Neural progenitor cell (in vitro differentiated cells): ENCODE data around the gene MYO9B.

Experiments
- EZH2 ChIP-seq: fragments of 200-600 bp; sonication (generic); IDR thresholded peaks from 2 replicates; pipeline ENCODE4 v1.6.1; 2017; ENCODE audit warnings: antibody characterized with exemption, mild to moderate bottlenecking, moderate library complexity
- EZH2phosphoT487 ChIP-seq: fragments of 200-600 bp; sonication (generic); IDR thresholded peaks from 2 replicates; pipeline ENCODE4 v1.6.1; 2017; ENCODE audit warnings: antibody characterized with exemption
- TF ChIP-seq, protein P1 (sequence below): fragments of 200-600 bp; sonication (generic); IDR thresholded peaks from 2 replicates; pipeline ENCODE4 v1.5.1; 2017; ENCODE audit warnings: antibody characterized with exemption, mild to moderate bottlenecking

- TF ChIP-seq, protein P1, sequence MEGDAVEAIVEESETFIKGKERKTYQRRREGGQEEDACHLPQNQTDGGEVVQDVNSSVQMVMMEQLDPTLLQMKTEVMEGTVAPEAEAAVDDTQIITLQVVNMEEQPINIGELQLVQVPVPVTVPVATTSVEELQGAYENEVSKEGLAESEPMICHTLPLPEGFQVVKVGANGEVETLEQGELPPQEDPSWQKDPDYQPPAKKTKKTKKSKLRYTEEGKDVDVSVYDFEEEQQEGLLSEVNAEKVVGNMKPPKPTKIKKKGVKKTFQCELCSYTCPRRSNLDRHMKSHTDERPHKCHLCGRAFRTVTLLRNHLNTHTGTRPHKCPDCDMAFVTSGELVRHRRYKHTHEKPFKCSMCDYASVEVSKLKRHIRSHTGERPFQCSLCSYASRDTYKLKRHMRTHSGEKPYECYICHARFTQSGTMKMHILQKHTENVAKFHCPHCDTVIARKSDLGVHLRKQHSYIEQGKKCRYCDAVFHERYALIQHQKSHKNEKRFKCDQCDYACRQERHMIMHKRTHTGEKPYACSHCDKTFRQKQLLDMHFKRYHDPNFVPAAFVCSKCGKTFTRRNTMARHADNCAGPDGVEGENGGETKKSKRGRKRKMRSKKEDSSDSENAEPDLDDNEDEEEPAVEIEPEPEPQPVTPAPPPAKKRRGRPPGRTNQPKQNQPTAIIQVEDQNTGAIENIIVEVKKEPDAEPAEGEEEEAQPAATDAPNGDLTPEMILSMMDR = no peak
- TF ChIP-seq EZH2 = no peak
- TF ChIP-seq EZH2phosphoT487 = no peak
These were observed 96.3 kb downstream of the MYO9B start for GRCh38 chr19:17171874-17172273.
